Natural killer cell (primary cell): ENCODE data around the gene NEURL2. TPM values are rescaled to one million over a fixed set of nuclear protein-coding genes. Genes with fewer than 3 reads are reported as not detected.
"Not testable (repeated sequence)": the region's sequence is repeated elsewhere in the genome, so short reads cannot be mapped to it uniquely, and the experiment has no call there.

ENCODE experiments used
- ATAC-seq, 3 donors: fragments of 150-1000 bp in 2 of 3; fragments of 200-7000 bp in 1 of 3; cut with Tn5 transposase; 1 replicate in 1 of 3; 2 replicates in 2 of 3; pipeline ENCODE4 v1.10.0; 2021; ENCODE audit warnings: mild to moderate bottlenecking in 2 of 3, moderate library complexity in 2 of 3
- DNase-seq, 2 donors: peaks; one replicate each; pipeline versions ENCODE4 v3.0.0 to v3.0.0-alpha.2; 2013 to 2021; ENCODE audit warnings: mixed read lengths in 1 of 2
- H3K27ac ChIP-seq: one replicate; pipeline ENCODE4 v1.5.1; 2013; ENCODE audit warnings: mild to moderate bottlenecking, low read length
- H3K27me3 ChIP-seq: one replicate; pipeline ENCODE4 v1.6.1; 2013; ENCODE audit warnings: low read length; ENCODE audit not compliant: control insufficient read depth, insufficient read depth
- H3K36me3 ChIP-seq: one replicate; pipeline ENCODE4 v1.6.1; 2013; ENCODE audit warnings: low read length; ENCODE audit not compliant: control insufficient read depth, insufficient read depth
- H3K4me1 ChIP-seq: one replicate; pipeline ENCODE4 v1.6.1; 2013; ENCODE audit warnings: low read length; ENCODE audit not compliant: control insufficient read depth, insufficient read depth
- H3K4me3 ChIP-seq: one replicate; pipeline ENCODE4 v1.5.1; 2013; ENCODE audit warnings: low read length
- H3K9me3 ChIP-seq: one replicate; pipeline ENCODE4 v1.6.1; 2013; ENCODE audit warnings: low read length; ENCODE audit not compliant: control insufficient read depth, insufficient read depth
- H3K27ac Mint-ChIP-seq, 2 donors: one replicate each; pipeline ENCODE4 v1.8.0; 2022; ENCODE audit warnings: mild to moderate bottlenecking in 2 of 2, mixed read lengths in 2 of 2, moderate library complexity in 1 of 2
- H3K27me3 Mint-ChIP-seq, 2 donors: one replicate each; pipeline ENCODE4 v1.8.0; 2022; ENCODE audit warnings: low read depth in 2 of 2, mixed read lengths in 2 of 2
- H3K36me3 Mint-ChIP-seq: one replicate; pipeline ENCODE4 v1.8.0; 2022; ENCODE audit warnings: mixed read lengths
- H3K4me1 Mint-ChIP-seq, 2 donors: one replicate each; pipeline ENCODE4 v1.8.0; 2022; ENCODE audit warnings: mixed read lengths in 2 of 2
- H3K4me3 Mint-ChIP-seq: one replicate; pipeline ENCODE4 v1.8.0; 2022; ENCODE audit warnings: mild to moderate bottlenecking, moderate library complexity, mixed read lengths
- H3K9me3 Mint-ChIP-seq, 2 donors: one replicate each; pipeline ENCODE4 v1.8.0; 2022; ENCODE audit warnings: mixed read lengths in 2 of 2
- WGBS: methylation state at CpG from one replicate; pipeline ENCODE4 v1.1.7; 2013; ENCODE audit warnings: missing lambda C conversion rate; ENCODE audit not compliant: insufficient coverage; 5-methylcytosine and 5-hydroxymethylcytosine counted together
- intact Hi-C: fragments of 100-400 bp; cut with micrococcal nuclease; formaldehyde crosslinking; loops from one replicate; pipeline ENCODE4 v1.14.2; 2022
- total RNA-seq, 4 donors: library from RNA; stranded (reverse); fragments of 120-200 nt in 1 of 4; gene quantifications; one replicate each; pipeline versions ENCODE4 v1.2.3 to v1.2.4, GENCODE V29; 2013 to 2022
- TF ChIP-seq, protein P1 (sequence below): fragments of 200-600 bp; IDR thresholded peaks from one replicate; pipeline ENCODE4 v1.8.0; 2022; ENCODE audit warnings: antibody characterized with exemption

NEURL2 gene
- total RNA-seq, 3 donors from 2014 or later (not counting 1 experiment from before 2014, with no cell fraction given) = 0.89 to 1.4 (median 1.4) TPM

DNA sequence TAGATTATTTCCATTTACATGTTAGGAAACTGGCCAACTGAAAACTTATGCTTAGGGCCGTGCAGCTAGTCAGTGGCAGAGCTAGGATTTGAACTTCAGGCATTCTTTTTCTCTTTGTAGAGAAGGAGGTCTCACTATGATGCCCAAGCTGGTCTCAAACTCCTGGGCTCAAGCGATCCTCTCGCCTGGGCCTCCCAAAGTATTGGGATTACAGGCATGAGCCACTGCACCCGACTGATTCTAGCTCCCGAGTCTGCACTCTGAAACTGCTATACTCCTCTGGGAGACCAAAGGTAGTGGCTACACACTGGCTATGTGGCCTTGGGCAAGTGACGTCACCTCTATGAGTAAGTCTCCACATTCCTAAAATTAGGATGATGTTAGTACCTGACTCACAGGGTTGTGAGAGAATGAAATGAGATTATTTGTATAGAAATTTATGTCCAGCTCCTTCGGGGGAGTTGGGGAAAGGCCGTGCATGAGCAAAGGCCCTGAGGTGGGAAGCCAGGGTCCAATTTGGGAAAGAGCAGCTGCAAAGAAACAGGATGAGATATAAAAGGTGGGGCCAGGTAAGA lies 14.6 kb upstream of the NEURL2 start:
- no peak for ATAC-seq
- H3K4me1 Mint-ChIP-seq = peaks cover 3% of the 10 kb centered on the region in 2 donors
- H3K36me3 Mint-ChIP-seq = no peaks in the 10 kb centered on the region
- Histone ChIP-seq H3K4me3 (no peak overlapping the region), H3K27me3 (no peaks in the 10 kb centered on the region), H3K9me3 (no peaks in the 10 kb centered on the region), H3K36me3 (no peaks in the 10 kb centered on the region), H3K4me1 (peaks cover 4% of the 10 kb centered on the region), H3K27ac (no peak overlapping the region)
- intact Hi-C loops = no loop called here
- 93% methylated on average over 8 of the region's 8 CpGs for WGBS
- no peak overlapping the region for H3K27ac Mint-ChIP-seq
- DNase-seq = no peak
- H3K27me3 Mint-ChIP-seq = no peaks in the 10 kb centered on the region
- no peak overlapping the region for H3K4me3 Mint-ChIP-seq
- H3K9me3 Mint-ChIP-seq = no peaks in the 10 kb centered on the region
- TF ChIP-seq, protein P1, sequence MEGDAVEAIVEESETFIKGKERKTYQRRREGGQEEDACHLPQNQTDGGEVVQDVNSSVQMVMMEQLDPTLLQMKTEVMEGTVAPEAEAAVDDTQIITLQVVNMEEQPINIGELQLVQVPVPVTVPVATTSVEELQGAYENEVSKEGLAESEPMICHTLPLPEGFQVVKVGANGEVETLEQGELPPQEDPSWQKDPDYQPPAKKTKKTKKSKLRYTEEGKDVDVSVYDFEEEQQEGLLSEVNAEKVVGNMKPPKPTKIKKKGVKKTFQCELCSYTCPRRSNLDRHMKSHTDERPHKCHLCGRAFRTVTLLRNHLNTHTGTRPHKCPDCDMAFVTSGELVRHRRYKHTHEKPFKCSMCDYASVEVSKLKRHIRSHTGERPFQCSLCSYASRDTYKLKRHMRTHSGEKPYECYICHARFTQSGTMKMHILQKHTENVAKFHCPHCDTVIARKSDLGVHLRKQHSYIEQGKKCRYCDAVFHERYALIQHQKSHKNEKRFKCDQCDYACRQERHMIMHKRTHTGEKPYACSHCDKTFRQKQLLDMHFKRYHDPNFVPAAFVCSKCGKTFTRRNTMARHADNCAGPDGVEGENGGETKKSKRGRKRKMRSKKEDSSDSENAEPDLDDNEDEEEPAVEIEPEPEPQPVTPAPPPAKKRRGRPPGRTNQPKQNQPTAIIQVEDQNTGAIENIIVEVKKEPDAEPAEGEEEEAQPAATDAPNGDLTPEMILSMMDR = no peak

DNA sequence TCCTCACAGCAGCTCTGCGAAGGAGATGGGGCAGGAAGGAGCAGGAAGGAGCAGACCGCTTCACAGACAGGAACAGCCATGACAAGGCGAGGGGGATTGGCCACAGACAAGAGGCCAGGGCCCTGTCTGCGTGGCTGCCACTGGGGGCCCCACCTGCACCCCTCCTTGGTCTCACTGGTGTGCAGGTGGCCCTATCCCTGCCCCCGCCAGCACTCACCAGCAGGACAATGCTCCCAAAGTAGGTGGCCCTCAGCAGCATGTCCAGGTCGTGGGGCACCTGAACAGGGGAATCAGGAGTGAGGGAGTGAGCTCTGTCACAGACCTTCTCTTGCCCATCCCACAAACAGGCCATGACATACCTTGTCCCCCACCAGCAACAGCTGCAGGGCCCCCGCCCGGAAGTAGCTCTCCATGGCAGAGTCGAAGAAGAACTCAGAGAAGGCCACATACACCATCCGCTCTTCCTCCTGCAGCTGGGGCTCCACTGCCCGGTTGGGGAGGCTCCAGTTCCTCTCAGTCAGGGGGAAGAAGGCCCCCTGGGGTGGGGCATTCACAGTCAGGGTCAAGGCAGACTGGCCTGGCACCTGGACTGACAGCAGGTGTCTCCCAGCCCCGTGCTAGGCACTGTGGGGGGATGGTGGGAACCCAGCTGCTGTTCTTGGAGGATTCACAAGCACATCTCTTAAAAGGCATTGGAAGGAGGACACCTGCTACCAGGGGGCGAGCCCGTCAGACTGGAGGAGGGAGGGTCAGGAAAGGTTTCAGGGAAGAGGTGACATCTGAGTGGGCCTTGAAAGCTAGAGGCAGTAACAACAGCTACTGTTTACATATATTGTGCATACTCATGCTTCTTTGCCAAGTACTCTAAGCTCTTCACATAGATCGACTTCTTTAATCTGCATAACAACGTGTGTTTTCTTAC lies 13.8 kb upstream of the NEURL2 start:
- no peaks in the 10 kb centered on the region for H3K27me3 ChIP-seq
- H3K27ac ChIP-seq = no peak overlapping the region
- H3K9me3 Mint-ChIP-seq = no peaks in the 10 kb centered on the region
- H3K4me1 Mint-ChIP-seq = no peaks in the 10 kb centered on the region
- ATAC-seq = no peak
- no peaks in the 10 kb centered on the region for H3K27me3 Mint-ChIP-seq
- H3K4me3 Mint-ChIP-seq = no peak overlapping the region
- no peak for DNase-seq
- intact Hi-C loops = no loop called here
- no peak overlapping the region for H3K4me3 ChIP-seq
- TF ChIP-seq, protein P1 = no peak
- no peak overlapping the region for H3K27ac Mint-ChIP-seq
- H3K36me3 Mint-ChIP-seq = no peaks in the 10 kb centered on the region
- no peaks in the 10 kb centered on the region for H3K36me3 ChIP-seq
- no peaks in the 10 kb centered on the region for H3K9me3 ChIP-seq
- 77% methylated on average over 16 of the region's 16 CpGs for WGBS
- H3K4me1 ChIP-seq = no peaks in the 10 kb centered on the region

DNA sequence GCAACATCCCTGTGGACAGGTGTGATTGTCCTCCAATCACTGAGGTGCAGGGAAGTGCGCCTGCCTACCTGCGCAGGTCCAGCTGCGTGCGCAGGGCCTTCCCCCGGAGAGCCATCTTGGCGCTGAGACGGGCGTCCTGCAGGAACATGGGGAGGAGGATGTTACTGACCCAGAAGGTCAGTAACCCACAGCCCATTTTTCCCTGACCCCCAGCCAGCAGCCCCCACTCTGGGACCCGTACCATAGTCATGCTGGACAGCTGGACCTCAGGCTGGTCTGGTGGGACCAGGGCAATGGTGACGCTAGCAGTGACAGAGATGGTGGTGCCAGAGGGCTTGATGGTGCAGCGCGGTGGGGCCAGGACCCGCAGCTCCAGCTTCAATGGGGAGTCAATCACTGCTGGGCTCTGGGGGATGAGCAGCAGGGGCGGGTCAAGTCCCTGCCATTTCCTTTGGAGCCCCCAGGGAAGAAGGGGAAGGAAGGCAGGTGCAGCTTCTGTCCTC lies 11.2 kb upstream of the NEURL2 start:
- 93% methylated on average over 14 of the region's 14 CpGs for WGBS
- no peaks in the 10 kb centered on the region for H3K27me3 Mint-ChIP-seq
- Histone ChIP-seq H3K36me3 (peaks cover 2% of the 10 kb centered on the region), H3K27ac (no peak overlapping the region), H3K4me1 (no peaks in the 10 kb centered on the region), H3K9me3 (no peaks in the 10 kb centered on the region), H3K27me3 (no peaks in the 10 kb centered on the region), H3K4me3 (no peak overlapping the region)
- H3K4me3 Mint-ChIP-seq = no peak overlapping the region
- ATAC-seq (no peak), DNase-seq (no peak)
- TF ChIP-seq, protein P1 = no peak
- no peak overlapping the region for H3K27ac Mint-ChIP-seq
- intact Hi-C loops = no loop called here
- no peaks in the 10 kb centered on the region for H3K9me3 Mint-ChIP-seq
- H3K36me3 Mint-ChIP-seq = no peaks in the 10 kb centered on the region
- no peaks in the 10 kb centered on the region for H3K4me1 Mint-ChIP-seq

DNA sequence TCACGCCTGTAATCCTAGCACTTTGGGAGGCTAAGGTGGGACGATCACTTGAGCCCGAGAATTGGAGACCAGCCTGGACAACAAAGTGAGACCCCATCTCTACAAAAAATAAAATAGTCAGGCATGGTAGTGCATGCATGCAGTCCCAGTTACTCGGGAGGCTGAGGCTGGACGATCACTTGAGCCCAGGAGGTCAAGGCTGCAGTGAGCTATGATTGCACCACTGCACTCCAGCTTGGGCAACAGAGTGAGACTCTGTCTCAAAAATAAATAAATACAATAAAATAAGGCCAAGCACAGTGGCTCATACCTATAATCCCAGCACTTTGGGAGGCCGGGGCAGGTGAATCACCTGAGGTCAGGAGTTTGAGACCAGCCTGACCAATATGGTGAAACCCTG lies 10.3 kb upstream of the NEURL2 start:
- H3K36me3 Mint-ChIP-seq, H3K4me1 ChIP-seq, ATAC-seq, H3K4me1 Mint-ChIP-seq, H3K9me3 Mint-ChIP-seq, H3K4me3 ChIP-seq, DNase-seq, H3K4me3 Mint-ChIP-seq, H3K27ac Mint-ChIP-seq, H3K27ac ChIP-seq, H3K27me3 ChIP-seq, H3K36me3 ChIP-seq, H3K27me3 Mint-ChIP-seq, H3K9me3 ChIP-seq, intact Hi-C loops: not testable (repeated sequence)
- WGBS = 87% methylated on average over 6 of the region's 6 CpGs
